Testis (tissue), 3 donors: ENCODE results near the gene PDE6A. TPM values are rescaled to one million over a fixed set of nuclear protein-coding genes. Genes with fewer than 3 reads are reported as not detected.

ENCODE experiments used
- DNase-seq: peaks from one replicate; pipeline ENCODE4 v3.0.0-alpha.2; 2019
- H3K27ac ChIP-seq, 2 donors: fragments of 200-600 bp; sonication (generic); one replicate each; pipeline ENCODE4 v1.5.1; 2019
- H3K27me3 ChIP-seq: fragments of 200-600 bp; sonication (generic); one replicate; pipeline ENCODE4 v1.5.1; 2019
- H3K36me3 ChIP-seq: fragments of 200-600 bp; sonication (generic); one replicate; pipeline ENCODE4 v1.5.1; 2017; ENCODE audit warnings: low read depth; ENCODE audit errors: missing control alignments
- H3K4me1 ChIP-seq: fragments of 200-600 bp; sonication (generic); one replicate; pipeline ENCODE4 v1.5.1; 2019
- H3K4me3 ChIP-seq, 2 donors: fragments of 200-600 bp; sonication (generic); one replicate each; pipeline ENCODE4 v1.5.1; 2017 to 2019
- H3K9me3 ChIP-seq: fragments of 200-600 bp; sonication (generic); one replicate; pipeline ENCODE4 v1.5.1; 2017
- POLR2A ChIP-seq: fragments of 450-650 bp; IDR thresholded peaks from one replicate; pipeline ENCODE4 v1.6.1; 2017; ENCODE audit warnings: antibody characterized with exemption, mild to moderate bottlenecking, moderate library complexity
- WGBS, 2 donors: methylation state at CpG; one replicate each; pipeline ENCODE4 v1.1.5; 2018; 5-methylcytosine and 5-hydroxymethylcytosine counted together
- intact Hi-C: fragments of 100-400 bp; cut with DNase I; formaldehyde crosslinking; loops from one replicate; pipeline ENCODE4 v1.15.1; 2023; ENCODE audit warnings: low total_unique reads
- polyA plus RNA-seq: library from polyadenylated mRNA; stranded (reverse); fragments of 350-450 nt; fragmentation: Illumina TruSeq; extraction: RNeasy Lipid Tissue Mini Kit (QIAGEN cat#74804); gene quantifications from one replicate; pipeline ENCODE4 v1.2.3, GENCODE V29; 2014; ENCODE audit warnings: low read depth, low replicate concordance; ENCODE audit not compliant: insufficient read depth
- total RNA-seq, 2 donors: library from RNA; depleted of rRNA; stranded (reverse); fragments of >200 nt; gene quantifications; one replicate each; pipeline ENCODE4 v1.2.3, GENCODE V29; 2016
- TF ChIP-seq, protein P1 (sequence below), 3 experiments: fragments of 450-650 bp in 2 of 3; fragments of 200-600 bp in 1 of 3; sonication (generic) in 1 of 3; IDR thresholded peaks; one replicate each; pipeline ENCODE4 v1.5.1; 2016 to 2019; ENCODE audit warnings: antibody characterized with exemption in 3 of 3, mild to moderate bottlenecking in 2 of 3, moderate library complexity in 1 of 3

Gene PDE6A
- total and polyA plus RNA-seq, 3 donors from 2014 or later, result 2.9 to 4.6 (median 3.2) TPM

DNA sequence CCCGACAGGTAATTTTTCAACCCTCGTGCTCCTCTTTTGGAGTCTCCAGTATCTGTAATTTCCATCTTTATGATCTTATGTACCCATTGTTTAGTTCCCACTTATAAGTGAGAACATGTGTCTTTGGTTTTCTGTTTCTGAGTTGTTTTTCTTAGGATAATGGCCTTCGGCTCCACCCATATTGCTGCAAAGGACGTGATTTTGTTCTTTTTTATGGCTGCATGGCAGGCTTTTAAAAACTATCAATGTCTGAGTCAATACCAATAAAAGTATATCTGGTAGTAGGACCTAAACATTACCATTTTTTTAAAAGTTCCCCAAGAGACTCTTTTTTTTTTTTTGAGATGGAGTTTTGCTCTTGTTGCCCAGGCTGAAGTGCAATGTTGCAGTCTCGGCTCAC is 12.1 kb upstream of the PDE6A start:
- no peak overlapping the region for H3K27ac ChIP-seq
- H3K27me3 ChIP-seq, result no peaks in the 10 kb centered on the region
- TF ChIP-seq POLR2A, result no peak
- TF ChIP-seq, protein P1, sequence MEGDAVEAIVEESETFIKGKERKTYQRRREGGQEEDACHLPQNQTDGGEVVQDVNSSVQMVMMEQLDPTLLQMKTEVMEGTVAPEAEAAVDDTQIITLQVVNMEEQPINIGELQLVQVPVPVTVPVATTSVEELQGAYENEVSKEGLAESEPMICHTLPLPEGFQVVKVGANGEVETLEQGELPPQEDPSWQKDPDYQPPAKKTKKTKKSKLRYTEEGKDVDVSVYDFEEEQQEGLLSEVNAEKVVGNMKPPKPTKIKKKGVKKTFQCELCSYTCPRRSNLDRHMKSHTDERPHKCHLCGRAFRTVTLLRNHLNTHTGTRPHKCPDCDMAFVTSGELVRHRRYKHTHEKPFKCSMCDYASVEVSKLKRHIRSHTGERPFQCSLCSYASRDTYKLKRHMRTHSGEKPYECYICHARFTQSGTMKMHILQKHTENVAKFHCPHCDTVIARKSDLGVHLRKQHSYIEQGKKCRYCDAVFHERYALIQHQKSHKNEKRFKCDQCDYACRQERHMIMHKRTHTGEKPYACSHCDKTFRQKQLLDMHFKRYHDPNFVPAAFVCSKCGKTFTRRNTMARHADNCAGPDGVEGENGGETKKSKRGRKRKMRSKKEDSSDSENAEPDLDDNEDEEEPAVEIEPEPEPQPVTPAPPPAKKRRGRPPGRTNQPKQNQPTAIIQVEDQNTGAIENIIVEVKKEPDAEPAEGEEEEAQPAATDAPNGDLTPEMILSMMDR (IDR thresholded peaks at IDR 0.05), result no peak
- H3K4me3 ChIP-seq, result no peak overlapping the region
- DNase-seq, result no peak
- intact Hi-C loops, result no loop called here
- H3K36me3 ChIP-seq, result no peaks in the 10 kb centered on the region
- no peaks in the 10 kb centered on the region for H3K9me3 ChIP-seq
- H3K4me1 ChIP-seq, result peaks cover 13% of the 10 kb centered on the region
- 78 to 85% methylated on average over 5 of the region's 5 CpGs for WGBS, 2 donors

DNA sequence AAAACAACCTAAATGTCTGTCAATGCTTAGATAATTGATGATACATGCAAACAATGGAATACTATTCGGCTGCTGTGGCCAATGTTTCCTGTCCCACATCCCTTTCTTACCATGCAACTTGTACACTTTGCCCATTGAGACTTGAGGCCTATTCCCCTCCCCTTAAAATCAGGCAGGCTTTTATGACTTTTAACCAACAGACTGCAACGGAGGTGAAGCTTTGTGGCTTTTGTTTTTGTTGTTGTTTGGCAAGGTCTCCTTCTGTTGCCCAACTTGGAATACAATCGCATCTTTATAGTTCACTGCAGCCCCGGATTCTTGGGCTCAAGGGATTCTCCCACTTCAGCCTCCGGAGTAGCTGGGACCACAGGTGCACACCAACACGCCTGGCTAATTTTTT is 10.2 kb upstream of the PDE6A start:
- no peaks in the 10 kb centered on the region for H3K9me3 ChIP-seq
- no peaks in the 10 kb centered on the region for H3K27me3 ChIP-seq
- no peak overlapping the region for H3K4me3 ChIP-seq
- intact Hi-C loops, result no loop called here
- DNase-seq, result no peak
- no peaks in the 10 kb centered on the region for H3K36me3 ChIP-seq
- no peak for TF ChIP-seq POLR2A
- peaks cover 4% of the 10 kb centered on the region for H3K4me1 ChIP-seq
- H3K27ac ChIP-seq, result no peak overlapping the region
- 75 to 85% methylated on average over 6 of the region's 6 CpGs for WGBS, 2 donors

DNA sequence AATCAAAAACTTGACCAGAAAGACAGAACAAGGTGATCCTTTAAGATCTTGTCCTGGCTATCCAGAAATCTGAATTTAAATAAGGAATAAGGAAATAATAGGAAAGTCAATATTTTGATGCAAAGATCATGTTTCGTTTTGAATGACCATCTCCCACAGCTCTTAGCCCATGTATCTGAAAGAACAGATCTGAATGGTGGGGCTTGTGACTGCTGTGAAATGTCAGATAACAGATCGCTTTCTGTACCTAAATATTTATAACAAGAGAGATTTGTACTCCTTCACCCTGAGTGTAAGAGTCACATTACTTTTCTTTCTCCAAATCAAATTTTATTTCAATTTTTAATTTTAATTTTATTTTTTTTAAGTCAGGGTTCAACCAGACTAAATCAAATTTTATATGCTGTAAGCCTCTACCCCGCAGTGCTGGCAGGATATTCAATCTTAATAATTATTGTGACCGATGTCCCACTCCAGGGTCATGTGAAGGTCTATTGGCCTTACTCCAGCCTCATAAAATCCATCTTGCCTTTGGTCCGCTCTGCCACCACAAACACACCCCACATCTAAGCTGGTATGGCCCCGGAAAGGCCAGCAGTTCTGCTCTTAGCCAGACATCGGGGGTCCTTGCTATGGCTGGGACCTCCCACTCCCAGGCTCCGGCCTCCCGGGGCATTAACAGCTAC is 9.0 kb upstream of the PDE6A start:
- Histone ChIP-seq H3K9me3 (no peaks in the 10 kb centered on the region), H3K36me3 (no peaks in the 10 kb centered on the region), H3K27me3 (no peaks in the 10 kb centered on the region), H3K27ac (no peak overlapping the region), H3K4me1 (no peaks in the 10 kb centered on the region), H3K4me3 (no peak overlapping the region)
- TF ChIP-seq, protein P1 (IDR thresholded peaks at IDR 0.05), result no peak
- TF ChIP-seq POLR2A, result no peak
- no peak for DNase-seq
- intact Hi-C loops, result no loop called here
- WGBS, 2 donors, result 80 to 81% methylated on average over 9 of the region's 9 CpGs

DNA sequence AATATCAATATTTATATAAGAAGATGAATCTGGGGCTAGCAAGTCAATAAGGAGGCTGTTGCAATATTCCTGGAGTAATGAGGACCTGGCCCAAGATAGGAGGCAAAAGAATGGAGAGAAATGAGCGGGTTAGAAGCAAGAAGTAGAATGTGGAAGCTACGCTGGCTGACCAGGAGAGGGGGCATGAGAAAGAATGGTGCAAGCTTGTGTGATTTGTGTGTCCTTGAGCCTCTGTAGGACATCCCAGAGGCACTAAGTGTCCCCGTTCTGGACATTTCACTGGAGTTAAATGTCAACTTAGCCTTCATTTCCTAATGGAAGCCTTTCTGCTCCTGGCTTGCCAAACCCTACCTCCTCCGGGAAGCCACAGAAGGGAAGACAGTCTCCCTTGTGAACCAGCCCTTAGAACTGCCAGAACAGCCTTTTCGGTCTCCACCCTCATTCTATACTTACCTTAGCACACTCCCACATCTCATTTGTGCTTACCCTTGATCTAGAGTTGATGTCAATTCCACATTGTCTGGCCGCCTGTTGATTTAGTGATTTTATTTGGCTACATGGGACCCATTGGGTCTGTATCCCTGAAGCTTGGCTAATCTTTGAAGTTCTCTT is 6.7 kb upstream of the PDE6A start:
- no peaks in the 10 kb centered on the region for H3K9me3 ChIP-seq
- H3K4me1 ChIP-seq, result no peaks in the 10 kb centered on the region
- intact Hi-C loops, result no loop called here
- no peak for DNase-seq
- TF ChIP-seq, protein P1 (IDR thresholded peaks at IDR 0.05), result no peak
- no peak for TF ChIP-seq POLR2A
- H3K27ac ChIP-seq, result no peak overlapping the region
- 65 to 73% methylated on average over 6 of the region's 6 CpGs for WGBS, 2 donors
- no peaks in the 10 kb centered on the region for H3K27me3 ChIP-seq
- H3K4me3 ChIP-seq, result no peak overlapping the region
- no peaks in the 10 kb centered on the region for H3K36me3 ChIP-seq

DNA sequence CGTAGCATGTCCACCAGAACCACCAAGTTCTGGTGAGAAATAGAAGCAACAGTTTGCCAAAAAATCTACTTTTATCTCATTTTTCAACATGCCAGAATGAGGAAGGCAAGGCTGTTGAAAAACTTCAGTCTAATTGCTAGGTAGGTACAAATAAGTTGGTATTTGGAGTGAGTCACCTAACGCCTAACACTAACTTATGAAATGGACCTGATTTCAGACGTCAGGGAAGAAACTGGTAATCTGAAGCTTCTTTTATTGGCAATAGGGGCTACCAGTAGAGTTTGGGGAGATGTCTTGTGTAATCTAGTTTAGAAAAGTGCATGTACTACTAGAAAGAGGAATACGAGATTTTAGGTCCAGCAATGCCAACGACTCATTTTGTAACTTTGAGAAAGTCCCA is 4.4 kb upstream of the PDE6A start:
- Histone ChIP-seq H3K9me3 (no peaks in the 10 kb centered on the region), H3K27me3 (no peaks in the 10 kb centered on the region), H3K4me3 (no peak overlapping the region), H3K36me3 (no peaks in the 10 kb centered on the region), H3K27ac (no peak overlapping the region), H3K4me1 (no peaks in the 10 kb centered on the region)
- DNase-seq, result no peak
- intact Hi-C loops, result no loop called here
- TF ChIP-seq, protein P1 (IDR thresholded peaks at IDR 0.05), result no peak
- TF ChIP-seq POLR2A, result no peak
- 83 to 84% methylated on average over 5 of the region's 5 CpGs for WGBS, 2 donors
